ENCODE data around the gene ANKRD62. TPM values are rescaled to one million over a fixed set of nuclear protein-coding genes. Genes with fewer than 3 reads are reported as not detected.

The ANKRD62 gene
- total and polyA plus RNA-seq, 2 of the 4 experiments (the other 2 are of a cell fraction): not detected

DNA sequence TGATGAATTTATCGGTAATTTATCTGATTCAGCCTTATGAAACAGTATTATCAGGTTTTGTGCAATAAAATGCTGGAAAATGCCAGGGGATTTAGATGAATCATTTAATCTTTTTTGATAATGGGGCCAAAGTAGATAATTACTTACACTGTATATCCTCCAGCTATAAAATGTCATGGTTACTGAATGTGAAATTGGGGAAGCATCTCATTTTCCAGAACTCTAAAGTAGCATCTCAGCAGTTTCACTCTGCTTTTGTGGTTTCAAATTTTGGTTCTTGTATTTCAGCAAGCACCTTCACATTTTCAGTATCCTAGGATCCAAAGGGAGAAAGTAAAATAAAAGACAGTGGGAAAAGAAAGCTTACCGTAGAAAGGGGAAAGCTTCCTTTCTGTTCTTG, 12.8 kb downstream of the ANKRD62 start:
- Histone ChIP-seq H2BK15ac (ENCODE audit: low read depth, low read length) (no peak overlapping the region), H3K18ac (ENCODE audit: low read depth, low read length) (no peak overlapping the region), H3K9me3 (ENCODE audit: control insufficient read depth, insufficient read depth, low read length) (no peaks in the 10 kb centered on the region), H3K56ac (ENCODE audit: extremely low read depth, insufficient read depth, low read length) (no peak overlapping the region), H2BK120ac (ENCODE audit: low read depth, low read length) (no peak overlapping the region), H4K8ac (ENCODE audit: low read depth in 2 of 2, low read length in 2 of 2) (no peak overlapping the region), H3K9me1 (ENCODE audit: insufficient read depth, low read length) (no peaks in the 10 kb centered on the region), H3K27ac (ENCODE audit: insufficient read depth, low read length) (no peak overlapping the region), H3K4ac (ENCODE audit: low read depth, low read length) (no peak overlapping the region), H4K91ac (ENCODE audit: insufficient read depth, low read depth, low read length) (no peak overlapping the region), H2BK20ac (ENCODE audit: low read depth, low read length) (no peak overlapping the region), H2AK5ac (ENCODE audit: low read depth, low read length) (no peak overlapping the region), H2AK9ac (replicated peaks; ENCODE audit: low read depth, low read length, poor library complexity) (no peak overlapping the region), H4K5ac (ENCODE audit: low read depth, low read length) (no peak overlapping the region), H3K27me3 (ENCODE audit: control insufficient read depth, insufficient read depth, low read length) (peaks cover 5% of the 10 kb centered on the region), H2BK5ac (ENCODE audit: low read depth, low read length, poor library complexity, severe bottlenecking) (no peak overlapping the region), H3K36me3 (ENCODE audit: control insufficient read depth, insufficient read depth, low read length) (no peaks in the 10 kb centered on the region), H4K20me1 (ENCODE audit: insufficient read depth, low read length) (no peaks in the 10 kb centered on the region), H2AFZ (replicated peaks; ENCODE audit: low read length, poor library complexity) (no peak overlapping the region), H3K14ac (replicated peaks; ENCODE audit: low read depth, low read length) (no peak overlapping the region), H3K4me3 (ENCODE audit: insufficient read depth, low read depth, low read length) (no peak overlapping the region), H3K4me2 (ENCODE audit: low read depth, low read length) (no peak overlapping the region), H3K79me1 (ENCODE audit: low read depth in 1 of 2, low read length in 2 of 2) (no peaks in the 10 kb centered on the region), H3K9ac (ENCODE audit: low read depth, low read length) (no peak overlapping the region), H3K4me1 (ENCODE audit: control insufficient read depth, insufficient read depth, low read length) (no peaks in the 10 kb centered on the region), H3K23ac (ENCODE audit: low read depth, low read length) (no peak overlapping the region)
- in situ Hi-C loops (cut with MboI; ENCODE audit: low sequenced_read_pairs): no loop called here
- CTCF ChIA-PET: no interaction called here
- dilution Hi-C loops (cut with HindIII; ENCODE audit: low sequenced_read_pairs, unreplicated experiment): no loop called here
- WGBS, 2 experiments (ENCODE audit: extremely low coverage in 2 of 2, insufficient read length in 1 of 2): no CpG with 5 or more reads among the region's 2 CpGs
- TF ChIP-seq RFX5 (IDR thresholded peaks at IDR 0.05; ENCODE audit: low read depth, low read length) (no peak), MAZ (IDR thresholded peaks at IDR 0.05; ENCODE audit: borderline replicate concordance, low read depth, low read length) (no peak), CHD1 (IDR thresholded peaks at IDR 0.05; ENCODE audit: low read depth, low read length) (no peak), SMC3 (IDR thresholded peaks at IDR 0.05; ENCODE audit: low read depth, low read length) (no peak), MXI1 (IDR thresholded peaks at IDR 0.05; ENCODE audit: borderline replicate concordance, low read depth, low read length) (no peak)
- TF ChIP-seq, protein P1, sequence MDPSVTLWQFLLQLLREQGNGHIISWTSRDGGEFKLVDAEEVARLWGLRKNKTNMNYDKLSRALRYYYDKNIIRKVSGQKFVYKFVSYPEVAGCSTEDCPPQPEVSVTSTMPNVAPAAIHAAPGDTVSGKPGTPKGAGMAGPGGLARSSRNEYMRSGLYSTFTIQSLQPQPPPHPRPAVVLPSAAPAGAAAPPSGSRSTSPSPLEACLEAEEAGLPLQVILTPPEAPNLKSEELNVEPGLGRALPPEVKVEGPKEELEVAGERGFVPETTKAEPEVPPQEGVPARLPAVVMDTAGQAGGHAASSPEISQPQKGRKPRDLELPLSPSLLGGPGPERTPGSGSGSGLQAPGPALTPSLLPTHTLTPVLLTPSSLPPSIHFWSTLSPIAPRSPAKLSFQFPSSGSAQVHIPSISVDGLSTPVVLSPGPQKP (IDR thresholded peaks at IDR 0.05; ENCODE audit: borderline replicate concordance, low read depth, low read length): no peak
- no peak for ATAC-seq (ENCODE audit: low read depth)
- POLR2A ChIA-PET (ENCODE audit: unreplicated experiment): no interaction called here
- intact Hi-C loops (cut with micrococcal nuclease): no loop called here
- BruUV-seq (replicated peaks): no TSS peak
- no peak for DNase-seq

Measured in IMR-90 (cell line).